HepG2 (cell line): ENCODE results near the gene HABP4. TPM values are rescaled to one million over a fixed set of nuclear protein-coding genes. Genes with fewer than 3 reads are reported as not detected.
A peak's percentile ranks its signal among the peaks of the same experiment; 100 is the strongest.

Experiments
- ATM ChIP-seq: fragments of 450-650 bp; IDR thresholded peaks from 2 replicates; pipeline ENCODE4 v1.7.1; 2017; ENCODE audit warnings: mild to moderate bottlenecking, borderline replicate concordance
- CHCHD3 ChIP-seq: sonication (generic); formaldehyde crosslinking; IDR thresholded peaks from 2 replicates; pipeline ENCODE4 v1.8.0; 2022; ENCODE audit warnings: mild to moderate bottlenecking, missing genetic modification reagents, moderate library complexity
- ELF3 ChIP-seq: IDR thresholded peaks from 2 replicates; pipeline ENCODE4 v1.6.1; 2016; ENCODE audit warnings: missing genetic modification reagents, missing compliant biosample characterization
- HNRNPL ChIP-seq: fragments of 200-400 bp; formaldehyde crosslinking; IDR thresholded peaks from 2 replicates; pipeline ENCODE4 v1.6.1; 2017; ENCODE audit warnings: mild to moderate bottlenecking, low read depth, low read length
- JUNB ChIP-seq: sonication (generic); formaldehyde crosslinking; IDR thresholded peaks from 2 replicates; pipeline ENCODE4 v1.8.0; 2022; ENCODE audit warnings: missing genetic modification reagents, mild to moderate bottlenecking, borderline replicate concordance
- KDM6A ChIP-seq: IDR thresholded peaks from 2 replicates; pipeline ENCODE4 v1.6.1; 2016; ENCODE audit warnings: low read depth
- SMYD3 ChIP-seq: sonication (generic); formaldehyde crosslinking; IDR thresholded peaks from 2 replicates; pipeline ENCODE4 v1.8.1; 2023; ENCODE audit warnings: mild to moderate bottlenecking, missing genetic modification reagents
- ZNF451 ChIP-seq: sonication (generic); formaldehyde crosslinking; IDR thresholded peaks from 2 replicates; pipeline ENCODE4 v1.5.0; 2020; ENCODE audit warnings: mild to moderate bottlenecking, missing genetic modification reagents
- ZNF567 ChIP-seq: sonication (generic); formaldehyde crosslinking; IDR thresholded peaks from 2 replicates; pipeline ENCODE4 v1.8.1; 2023; ENCODE audit warnings: mild to moderate bottlenecking, missing genetic modification reagents, borderline replicate concordance
- ZNF746 ChIP-seq: sonication (generic); formaldehyde crosslinking; IDR thresholded peaks from 2 replicates; pipeline ENCODE4 v1.8.0; 2022; ENCODE audit warnings: mild to moderate bottlenecking, missing genetic modification reagents
- polyA plus RNA-seq, 8 experiments: library from polyadenylated mRNA; depleted of rRNA in 3 of 8; stranded (reverse) in 7 of 8; unstranded in 1 of 8; fragments of >200 nt; fragmentation: Illumina TruSeq in 4 of 8; extraction: Trizol in 4 of 8; gene quantifications; 2 replicates each; pipeline versions ENCODE4 v1.2.1 to v1.2.3, GENCODE V29; 2011 to 2016; ENCODE audit warnings: low read depth in 4 of 8, missing spikeins in 1 of 8, mixed read lengths in 1 of 8; ENCODE audit not compliant: insufficient read depth in 1 of 8
- total RNA-seq, 5 experiments: library from RNA; depleted of rRNA; stranded (reverse); fragments of >200 nt; fragmentation: Illumina TruSeq; extraction: Trizol; gene quantifications; 2 replicates each; pipeline ENCODE4 v1.2.3, GENCODE V29; 2016; ENCODE audit warnings: low read depth in 1 of 5
- TF ChIP-seq, protein P1 (sequence below): sonication (generic); formaldehyde crosslinking; IDR thresholded peaks from 2 replicates; pipeline ENCODE4 v1.4.0; 2020; ENCODE audit warnings: mild to moderate bottlenecking, low read depth, missing genetic modification reagents
- TF ChIP-seq, protein P2 (sequence below): sonication (generic); formaldehyde crosslinking; IDR thresholded peaks from 2 replicates; pipeline ENCODE4 v1.5.0; 2020; ENCODE audit warnings: mild to moderate bottlenecking, missing genetic modification reagents
- TF ChIP-seq, protein P3 (sequence below): sonication (generic); formaldehyde crosslinking; conservative IDR thresholded peaks from 2 replicates; pipeline ENCODE4 v1.4.0; 2020; ENCODE audit warnings: missing genetic modification reagents
- TF ChIP-seq, protein P4 (sequence below): IDR thresholded peaks from 2 replicates; pipeline ENCODE4 v1.6.1; 2016
- TF ChIP-seq, protein P5 (sequence below): sonication (generic); formaldehyde crosslinking; IDR thresholded peaks from 2 replicates; pipeline ENCODE4 v1.4.0; 2020; ENCODE audit warnings: missing genetic modification reagents, borderline replicate concordance

Gene HABP4
- total and polyA plus RNA-seq, 2 of the 13 experiments (the other 11 are each of a cell fraction or from before 2014, with no cell fraction given): 14.3 to 26.6 TPM

DNA sequence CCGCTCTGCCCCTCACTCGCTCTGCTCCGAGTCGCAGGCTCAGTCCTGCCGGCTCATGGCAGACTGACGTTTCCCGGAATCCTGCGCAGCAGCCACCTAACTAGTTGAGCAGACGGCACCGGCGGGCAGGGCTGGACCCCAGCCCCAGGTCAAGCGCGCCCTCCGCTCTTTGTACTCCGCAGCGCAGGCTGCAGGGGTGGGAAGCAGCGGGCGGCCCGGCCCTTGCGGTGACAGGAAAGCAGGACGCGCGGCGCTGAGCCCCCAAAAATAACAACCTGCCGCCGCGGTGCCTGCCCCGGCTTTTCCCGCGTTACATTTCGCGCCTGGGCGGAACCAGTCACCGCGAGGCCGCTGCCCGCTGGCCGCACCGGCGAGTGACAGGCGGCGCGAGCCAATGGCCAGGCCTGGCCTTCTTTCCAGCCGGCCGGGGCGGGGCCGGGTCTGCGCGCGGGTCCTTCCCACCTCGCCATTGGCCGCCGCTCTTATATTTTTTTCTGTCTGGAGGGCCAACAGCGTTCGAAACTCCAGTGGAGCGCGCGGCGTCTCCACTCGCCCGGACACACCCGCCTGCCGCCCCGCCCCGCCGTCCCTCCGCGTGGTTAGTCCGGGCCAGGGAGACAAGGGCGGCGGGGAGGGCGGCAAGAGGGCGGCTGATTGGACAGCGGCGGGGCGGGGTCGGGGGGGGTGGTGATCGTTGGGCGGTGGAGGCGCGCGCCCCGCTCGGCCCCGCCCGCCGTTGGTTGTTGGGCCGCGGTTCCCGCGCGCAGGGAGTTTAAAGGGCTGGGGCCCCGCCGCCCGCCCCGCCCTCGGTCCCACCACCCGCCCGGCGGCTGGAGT lies 31.7 kb upstream of the HABP4 start, which contains the start of gene ZNF367 (continued):
- TF ChIP-seq, protein P1, sequence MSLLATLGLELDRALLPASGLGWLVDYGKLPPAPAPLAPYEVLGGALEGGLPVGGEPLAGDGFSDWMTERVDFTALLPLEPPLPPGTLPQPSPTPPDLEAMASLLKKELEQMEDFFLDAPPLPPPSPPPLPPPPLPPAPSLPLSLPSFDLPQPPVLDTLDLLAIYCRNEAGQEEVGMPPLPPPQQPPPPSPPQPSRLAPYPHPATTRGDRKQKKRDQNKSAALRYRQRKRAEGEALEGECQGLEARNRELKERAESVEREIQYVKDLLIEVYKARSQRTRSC (CRISPR knock-in tag): no peak
- TF ChIP-seq JUNB (CRISPR knock-in tag) (no peak), ZNF746 (CRISPR knock-in tag) (no peak), ZNF567 (CRISPR knock-in tag) (no peak), ELF3 (CRISPR knock-in tag) (no peak), ATM (no peak), CHCHD3 (CRISPR knock-in tag) (peak; percentile 88; the same call in 1 of the 2 replicates), KDM6A (no peak), SMYD3 (CRISPR knock-in tag) (no peak), HNRNPL (no peak), ZNF451 (CRISPR knock-in tag) (no peak)
- TF ChIP-seq, protein P2, sequence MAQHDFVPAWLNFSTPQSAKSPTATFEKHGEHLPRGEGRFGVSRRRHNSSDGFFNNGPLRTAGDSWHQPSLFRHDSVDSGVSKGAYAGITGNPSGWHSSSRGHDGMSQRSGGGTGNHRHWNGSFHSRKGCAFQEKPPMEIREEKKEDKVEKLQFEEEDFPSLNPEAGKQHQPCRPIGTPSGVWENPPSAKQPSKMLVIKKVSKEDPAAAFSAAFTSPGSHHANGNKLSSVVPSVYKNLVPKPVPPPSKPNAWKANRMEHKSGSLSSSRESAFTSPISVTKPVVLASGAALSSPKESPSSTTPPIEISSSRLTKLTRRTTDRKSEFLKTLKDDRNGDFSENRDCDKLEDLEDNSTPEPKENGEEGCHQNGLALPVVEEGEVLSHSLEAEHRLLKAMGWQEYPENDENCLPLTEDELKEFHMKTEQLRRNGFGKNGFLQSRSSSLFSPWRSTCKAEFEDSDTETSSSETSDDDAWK: no peak
- TF ChIP-seq, protein P3, sequence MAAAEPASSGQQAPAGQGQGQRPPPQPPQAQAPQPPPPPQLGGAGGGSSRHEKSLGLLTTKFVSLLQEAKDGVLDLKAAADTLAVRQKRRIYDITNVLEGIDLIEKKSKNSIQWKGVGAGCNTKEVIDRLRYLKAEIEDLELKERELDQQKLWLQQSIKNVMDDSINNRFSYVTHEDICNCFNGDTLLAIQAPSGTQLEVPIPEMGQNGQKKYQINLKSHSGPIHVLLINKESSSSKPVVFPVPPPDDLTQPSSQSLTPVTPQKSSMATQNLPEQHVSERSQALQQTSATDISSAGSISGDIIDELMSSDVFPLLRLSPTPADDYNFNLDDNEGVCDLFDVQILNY (CRISPR knock-in tag): peak; percentile 98
- TF ChIP-seq, protein P4, sequence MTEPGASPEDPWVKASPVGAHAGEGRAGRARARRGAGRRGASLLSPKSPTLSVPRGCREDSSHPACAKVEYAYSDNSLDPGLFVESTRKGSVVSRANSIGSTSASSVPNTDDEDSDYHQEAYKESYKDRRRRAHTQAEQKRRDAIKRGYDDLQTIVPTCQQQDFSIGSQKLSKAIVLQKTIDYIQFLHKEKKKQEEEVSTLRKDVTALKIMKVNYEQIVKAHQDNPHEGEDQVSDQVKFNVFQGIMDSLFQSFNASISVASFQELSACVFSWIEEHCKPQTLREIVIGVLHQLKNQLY (CRISPR knock-in tag): no peak
- TF ChIP-seq, protein P5, sequence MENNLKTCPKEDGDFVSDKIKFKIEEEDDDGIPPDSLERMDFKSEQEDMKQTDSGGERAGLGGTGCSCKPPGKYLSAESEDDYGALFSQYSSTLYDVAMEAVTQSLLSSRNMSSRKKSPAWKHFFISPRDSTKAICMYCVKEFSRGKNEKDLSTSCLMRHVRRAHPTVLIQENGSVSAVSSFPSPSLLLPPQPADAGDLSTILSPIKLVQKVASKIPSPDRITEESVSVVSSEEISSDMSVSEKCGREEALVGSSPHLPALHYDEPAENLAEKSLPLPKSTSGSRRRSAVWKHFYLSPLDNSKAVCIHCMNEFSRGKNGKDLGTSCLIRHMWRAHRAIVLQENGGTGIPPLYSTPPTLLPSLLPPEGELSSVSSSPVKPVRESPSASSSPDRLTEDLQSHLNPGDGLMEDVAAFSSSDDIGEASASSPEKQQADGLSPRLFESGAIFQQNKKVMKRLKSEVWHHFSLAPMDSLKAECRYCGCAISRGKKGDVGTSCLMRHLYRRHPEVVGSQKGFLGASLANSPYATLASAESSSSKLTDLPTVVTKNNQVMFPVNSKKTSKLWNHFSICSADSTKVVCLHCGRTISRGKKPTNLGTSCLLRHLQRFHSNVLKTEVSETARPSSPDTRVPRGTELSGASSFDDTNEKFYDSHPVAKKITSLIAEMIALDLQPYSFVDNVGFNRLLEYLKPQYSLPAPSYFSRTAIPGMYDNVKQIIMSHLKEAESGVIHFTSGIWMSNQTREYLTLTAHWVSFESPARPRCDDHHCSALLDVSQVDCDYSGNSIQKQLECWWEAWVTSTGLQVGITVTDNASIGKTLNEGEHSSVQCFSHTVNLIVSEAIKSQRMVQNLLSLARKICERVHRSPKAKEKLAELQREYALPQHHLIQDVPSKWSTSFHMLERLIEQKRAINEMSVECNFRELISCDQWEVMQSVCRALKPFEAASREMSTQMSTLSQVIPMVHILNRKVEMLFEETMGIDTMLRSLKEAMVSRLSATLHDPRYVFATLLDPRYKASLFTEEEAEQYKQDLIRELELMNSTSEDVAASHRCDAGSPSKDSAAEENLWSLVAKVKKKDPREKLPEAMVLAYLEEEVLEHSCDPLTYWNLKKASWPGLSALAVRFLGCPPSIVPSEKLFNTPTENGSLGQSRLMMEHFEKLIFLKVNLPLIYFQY (CRISPR knock-in tag): no peak
